Chondrocyte (in vitro differentiated cells): ENCODE measurements around the gene GNB1. TPM values are rescaled to one million over a fixed set of nuclear protein-coding genes. Genes with fewer than 3 reads are reported as not detected.
A peak's percentile ranks its signal among the peaks of the same experiment; 100 is the strongest.

ENCODE experiments used
- DNase-seq: peaks from one replicate; pipeline ENCODE4 v3.0.0; 2021; ENCODE audit warnings: mixed read lengths, low spot score
- H3K27ac Mint-ChIP-seq: one replicate; pipeline ENCODE4 v1.8.0; 2021; ENCODE audit warnings: mild to moderate bottlenecking, moderate library complexity, mixed read lengths; ENCODE audit not compliant: unreplicated experiment
- H3K27me3 Mint-ChIP-seq: 2 replicates; pipeline ENCODE4 v1.8.0; 2021; ENCODE audit warnings: low read depth, mixed read lengths
- H3K36me3 Mint-ChIP-seq: 2 replicates; pipeline ENCODE4 v1.8.0; 2021; ENCODE audit warnings: low read depth, mixed read lengths
- H3K4me1 Mint-ChIP-seq: 2 replicates; pipeline ENCODE4 v1.8.0; 2021; ENCODE audit warnings: low read depth, mild to moderate bottlenecking, mixed read lengths
- H3K4me3 Mint-ChIP-seq: one replicate; pipeline ENCODE4 v1.8.0; 2021; ENCODE audit warnings: mild to moderate bottlenecking, moderate library complexity, mixed read lengths; ENCODE audit not compliant: unreplicated experiment
- H3K9me3 Mint-ChIP-seq: 2 replicates; pipeline ENCODE4 v1.8.0; 2021; ENCODE audit warnings: low read depth, mixed read lengths
- CTCF ChIP-seq: fragments of 200-600 bp; sonication (generic); IDR thresholded peaks from 2 replicates; pipeline ENCODE4 v1.5.0; 2021; ENCODE audit warnings: antibody characterized with exemption, mild to moderate bottlenecking, moderate library complexity
- total RNA-seq: library from RNA; stranded (reverse); gene quantifications from 3 replicates; pipeline ENCODE4 v1.2.1, GENCODE V29; 2021

GNB1 gene
- total RNA-seq, 1 donor from 2014 or later, result 538 TPM

DNA sequence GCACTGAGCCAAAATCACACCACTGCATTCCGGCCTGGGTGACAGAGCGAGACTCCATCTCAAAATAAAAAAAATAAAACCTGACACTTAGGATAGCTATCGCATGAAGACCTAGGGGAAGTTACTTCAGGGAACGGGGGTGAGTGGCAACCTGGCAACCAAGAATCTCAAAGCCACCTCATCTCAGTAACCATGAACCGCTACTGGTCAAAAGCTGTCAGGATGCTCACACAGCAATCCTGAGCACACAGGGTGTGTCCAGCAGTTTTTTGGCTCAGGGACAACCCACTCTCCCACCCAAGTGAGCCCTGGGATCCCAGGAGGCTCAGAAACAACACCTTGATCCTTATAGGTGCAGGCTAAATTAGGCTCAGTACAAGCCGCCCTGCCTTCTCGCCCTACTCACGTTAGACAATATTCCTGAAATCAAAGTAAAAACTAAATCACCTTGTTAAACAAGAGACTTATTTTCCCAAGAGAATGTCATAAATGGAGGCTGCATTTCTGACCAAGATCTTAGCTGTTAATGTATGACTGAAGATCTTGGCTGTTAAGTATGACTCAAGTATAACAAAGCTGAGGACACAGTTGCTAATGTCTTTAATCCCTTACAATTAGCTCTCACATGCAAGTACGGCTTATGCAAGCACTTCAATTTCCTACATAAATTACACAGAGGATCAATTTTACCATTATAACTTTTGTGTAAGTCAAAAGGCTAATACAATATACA, 64.4 kb downstream of the GNB1 start:
- Mint-ChIP-seq H3K9me3 (no peaks in the 10 kb centered on the region), H3K27ac (peak overlapping the region; percentile 84), H3K27me3 (no peaks in the 10 kb centered on the region), H3K4me1 (peaks cover 43% of the 10 kb centered on the region), H3K36me3 (peaks cover 16% of the 10 kb centered on the region), H3K4me3 (no peak overlapping the region)
- TF ChIP-seq CTCF, result no peak
- DNase-seq, result no peak

DNA sequence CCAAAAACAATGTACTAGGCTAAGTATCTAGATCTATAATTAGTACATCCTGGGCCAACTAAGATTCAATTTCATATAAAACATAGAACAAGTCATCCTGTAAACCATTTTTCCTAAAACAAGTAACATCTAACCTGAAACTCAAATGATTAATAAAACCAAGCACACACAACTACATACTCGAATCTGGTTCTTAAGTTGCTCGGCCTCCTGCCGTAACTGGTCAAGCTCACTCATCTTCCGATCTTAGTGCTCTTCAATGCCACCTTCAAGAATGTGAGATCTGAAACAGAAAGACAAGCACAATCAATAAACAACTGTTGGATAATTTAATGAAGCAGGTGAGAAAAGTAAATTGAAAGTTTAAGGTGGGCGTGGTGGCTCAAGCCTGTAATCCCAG, 65.7 kb downstream of the GNB1 start:
- H3K36me3 Mint-ChIP-seq, result peaks cover 16% of the 10 kb centered on the region
- H3K4me3 Mint-ChIP-seq, result no peak overlapping the region
- peak overlapping the region; percentile 56 for H3K27ac Mint-ChIP-seq

DNA sequence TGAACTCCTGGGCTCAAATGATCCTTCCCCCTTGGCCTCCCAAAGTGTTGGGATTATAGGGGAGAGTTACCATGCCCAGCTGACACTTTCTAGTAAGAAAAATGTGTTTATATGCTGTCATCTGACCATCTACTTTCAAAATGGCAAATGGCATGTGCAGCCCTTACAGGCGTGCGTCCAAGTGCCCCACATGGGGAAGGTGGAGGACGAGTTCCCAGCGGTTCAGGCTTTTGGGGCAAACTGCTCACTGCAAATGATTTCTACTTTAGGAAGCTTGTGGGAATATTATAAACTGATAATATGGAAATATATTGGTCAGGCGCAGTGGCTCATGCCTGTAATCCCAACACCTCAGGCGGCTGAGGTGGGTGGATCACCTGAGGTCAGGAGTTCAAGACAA, 71.1 kb downstream of the GNB1 start:
- peak; percentile 22 for DNase-seq
- no peak for TF ChIP-seq CTCF
- H3K4me3 Mint-ChIP-seq, result no peak overlapping the region
- no peaks in the 10 kb centered on the region for H3K27me3 Mint-ChIP-seq
- H3K4me1 Mint-ChIP-seq, result peaks cover 9% of the 10 kb centered on the region
- no peaks in the 10 kb centered on the region for H3K9me3 Mint-ChIP-seq
- H3K27ac Mint-ChIP-seq, result peak overlapping the region; percentile 17
- H3K36me3 Mint-ChIP-seq, result peaks cover 25% of the 10 kb centered on the region

More for the DNA sequence above, 65.7 kb downstream of the GNB1 start:
- no peak for TF ChIP-seq CTCF
- DNase-seq, result no peak
- Mint-ChIP-seq H3K27me3 (no peaks in the 10 kb centered on the region), H3K4me1 (peaks cover 45% of the 10 kb centered on the region), H3K9me3 (no peaks in the 10 kb centered on the region)

DNA sequence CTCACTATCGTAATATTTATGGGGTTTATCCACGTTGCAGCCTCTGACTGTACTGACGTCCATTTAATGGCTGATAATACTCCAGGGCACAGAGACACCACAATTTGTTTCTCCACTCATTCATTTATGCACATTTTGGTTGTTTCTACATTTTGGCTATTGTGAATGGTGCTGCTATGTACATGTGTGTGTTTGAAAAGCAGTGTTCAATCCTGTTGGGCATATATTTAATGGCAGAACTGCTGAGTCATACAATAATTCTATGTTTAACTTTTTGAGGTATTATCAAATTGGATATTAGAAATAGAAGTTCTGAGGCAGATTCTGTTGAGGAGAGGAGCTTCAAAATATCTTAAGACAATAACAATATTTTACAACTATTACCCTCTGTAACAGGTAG, 73.7 kb downstream of the GNB1 start:
- no peak for DNase-seq
- Mint-ChIP-seq H3K27ac (peak overlapping the region; percentile 37), H3K27me3 (no peaks in the 10 kb centered on the region), H3K4me1 (peaks cover 6% of the 10 kb centered on the region), H3K36me3 (peaks cover 30% of the 10 kb centered on the region), H3K9me3 (no peaks in the 10 kb centered on the region), H3K4me3 (no peak overlapping the region)
- TF ChIP-seq CTCF, result no peak

DNA sequence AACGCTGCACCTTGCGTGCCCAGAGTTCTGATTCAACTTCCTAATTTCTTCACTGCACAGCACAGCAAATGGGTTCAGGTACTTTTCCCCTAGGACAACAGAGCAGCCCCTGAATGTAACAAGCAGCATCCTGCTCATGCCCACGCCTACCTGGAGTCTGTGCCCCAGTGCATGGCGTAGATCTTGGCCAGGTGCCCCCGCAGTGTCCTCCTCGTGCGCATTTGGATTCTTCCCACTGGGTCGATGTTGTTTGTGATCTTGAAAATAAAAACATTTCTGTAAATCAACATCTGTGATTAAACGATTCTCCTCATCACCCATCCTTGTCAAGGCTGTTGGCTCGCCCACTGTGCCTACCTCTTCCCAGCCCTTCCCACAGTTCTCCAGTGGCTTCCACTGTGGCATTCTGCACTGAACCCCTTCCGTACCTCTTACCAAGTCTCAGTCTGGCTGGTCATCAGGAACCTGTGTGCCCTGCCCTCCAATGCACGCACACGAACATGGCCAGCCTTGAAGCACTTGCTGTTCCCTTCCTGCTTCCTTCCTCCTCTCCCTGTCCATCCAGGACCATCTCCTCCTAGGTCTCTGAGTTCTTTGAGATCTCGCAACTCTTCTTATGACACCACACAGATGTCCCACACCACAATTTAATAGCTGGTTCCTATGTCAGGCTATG, 75.1 kb downstream of the GNB1 start:
- Mint-ChIP-seq H3K9me3 (no peaks in the 10 kb centered on the region), H3K27ac (peak overlapping the region; percentile 47), H3K4me1 (peaks cover 4% of the 10 kb centered on the region), H3K4me3 (no peak overlapping the region), H3K27me3 (no peaks in the 10 kb centered on the region), H3K36me3 (peaks cover 32% of the 10 kb centered on the region)
- no peak for TF ChIP-seq CTCF
- peak; percentile 59 for DNase-seq
